Lung (tissue), 12 donors: Measurements from ENCODE around the gene RAP1GDS1. TPM values are rescaled to one million over a fixed set of nuclear protein-coding genes. Genes with fewer than 3 reads are reported as not detected.
"Not testable (repeated sequence)": the region's sequence is repeated elsewhere in the genome, so short reads cannot be mapped to it uniquely, and the experiment has no call there.

ENCODE experiments used
- ATAC-seq: fragments of 200-7000 bp; cut with Tn5 transposase; one replicate; pipeline ENCODE4 v1.9.1; 2020; ENCODE audit warnings: moderate number of reproducible peaks; ENCODE audit not compliant: insufficient read depth, low FRiP score
- DNase-seq, 3 donors: peaks; one replicate each; pipeline ENCODE4 v3.0.0-alpha.2; 2013 to 2017
- H3K27ac ChIP-seq, 2 donors: one replicate each; pipeline ENCODE4 v1.5.1; 2013; ENCODE audit warnings: mild to moderate bottlenecking in 2 of 2, moderate library complexity in 2 of 2, control low read depth in 1 of 2, inconsistent platforms in 1 of 2, low read depth in 1 of 2, low read length in 1 of 2
- H3K27me3 ChIP-seq, 3 donors: one replicate each; pipeline ENCODE4 v1.5.1; 2013; ENCODE audit warnings: low read length in 2 of 3; ENCODE audit not compliant: control insufficient read depth in 3 of 3, insufficient read depth in 3 of 3
- H3K36me3 ChIP-seq, 4 donors: one replicate each; pipeline ENCODE4 v1.5.1; 2013; ENCODE audit warnings: low read length in 4 of 4, mild to moderate bottlenecking in 1 of 4, moderate library complexity in 1 of 4; ENCODE audit not compliant: control insufficient read depth in 4 of 4, insufficient read depth in 4 of 4
- H3K4me1 ChIP-seq, 5 donors: one replicate each; pipeline ENCODE4 v1.5.1; 2013; ENCODE audit warnings: low read length in 5 of 5, mild to moderate bottlenecking in 2 of 5, moderate library complexity in 1 of 5; ENCODE audit not compliant: control insufficient read depth in 5 of 5, insufficient read depth in 5 of 5
- H3K4me3 ChIP-seq: one replicate; pipeline ENCODE4 v1.5.1; 2013; ENCODE audit warnings: mild to moderate bottlenecking, control low read depth, moderate library complexity
- H3K9ac ChIP-seq, 2 donors: one replicate each; pipeline ENCODE4 v1.5.1; 2013; ENCODE audit warnings: low read length in 2 of 2, control low read depth in 1 of 2; ENCODE audit not compliant: insufficient read depth in 1 of 2
- H3K9me3 ChIP-seq, 4 donors: one replicate each; pipeline ENCODE4 v1.5.1; 2013; ENCODE audit warnings: low read length in 3 of 4, mild to moderate bottlenecking in 1 of 4, moderate library complexity in 1 of 4; ENCODE audit not compliant: control insufficient read depth in 4 of 4, insufficient read depth in 3 of 4
- CTCF ChIP-seq: IDR thresholded peaks from 2 replicates; pipeline ENCODE4 v1.5.1; 2012; ENCODE audit warnings: mild to moderate bottlenecking; ENCODE audit errors: control extremely low read depth, extremely low read depth
- WGBS, 2 donors: extraction: QIAGEN DNeasy Blood & Tissue Kit; methylation state at CpG; one replicate each; pipeline ENCODE4 v1.1.7; 2013; 5-methylcytosine and 5-hydroxymethylcytosine counted together
- polyA plus RNA-seq, 2 donors: library from polyadenylated mRNA; stranded (reverse); fragments of 200-250 nt; gene quantifications; one replicate each; pipeline ENCODE4 v1.2.1, GENCODE V29; 2013
- total RNA-seq, 2 donors: library from RNA; depleted of rRNA in 1 of 2; stranded (reverse); fragments of >200 nt in 1 of 2; gene quantifications; one replicate each; pipeline ENCODE4 v1.2.1, GENCODE V29; 2014 to 2021
- donor health status: control.
- donor health status: control.
- donor health status: Bipolar disorder and iron deficiency.
- donor health status: healthy.
- donor health status: DM: yes; HTN: yes; CAD: no.

The RAP1GDS1 gene
- total and polyA plus RNA-seq, 4 donors = 12.3 to 41.6 (median 26.5) TPM

GRCh38 chr4:98363431-98363830 is 102.2 kb downstream of the RAP1GDS1 start:
- peaks cover 0 to 3% (median 0%) of the 10 kb centered on the region in 5 donors for H3K4me1 ChIP-seq
- H3K9ac ChIP-seq = no peak overlapping the region
- H3K36me3 ChIP-seq = peaks cover 2 to 9% (median 5%) of the 10 kb centered on the region in 4 donors
- DNase-seq = no peak
- no peaks in the 10 kb centered on the region for H3K27me3 ChIP-seq
- H3K9me3 ChIP-seq = peaks cover 0 to 8% (median 2%) of the 10 kb centered on the region in 4 donors
- no peak for TF ChIP-seq CTCF
- no peak for ATAC-seq
- H3K27ac ChIP-seq = no peak overlapping the region
- no peak overlapping the region for H3K4me3 ChIP-seq

- not testable (repeated sequence) for DNase-seq
Observed at GRCh38 chr4:98366275-98366674, 105.1 kb downstream of the RAP1GDS1 start.

GRCh38 chr4:98368000-98368399 is 106.8 kb downstream of the RAP1GDS1 start:
- not testable (repeated sequence) for H3K9me3 ChIP-seq, DNase-seq, ATAC-seq, H3K4me1 ChIP-seq, H3K27me3 ChIP-seq, H3K27ac ChIP-seq, H3K9ac ChIP-seq, H3K36me3 ChIP-seq, H3K4me3 ChIP-seq
- WGBS, 2 donors = 97 to 99% methylated on average over 3 of the region's 3 CpGs

More at GRCh38 chr4:98366275-98366674, 105.1 kb downstream of the RAP1GDS1 start:
- not testable (repeated sequence) for H3K27ac ChIP-seq, H3K9ac ChIP-seq, H3K27me3 ChIP-seq, H3K9me3 ChIP-seq, H3K4me1 ChIP-seq, H3K4me3 ChIP-seq, ATAC-seq, H3K36me3 ChIP-seq
- WGBS, 2 donors = 96 to 98% methylated on average over 3 of the region's 3 CpGs

- ATAC-seq = no peak
- H3K4me3 ChIP-seq = no peak overlapping the region
Observed at GRCh38 chr4:98369322-98369721, 108.1 kb downstream of the RAP1GDS1 start.

More at GRCh38 chr4:98369322-98369721, 108.1 kb downstream of the RAP1GDS1 start:
- no peak overlapping the region for H3K9ac ChIP-seq
- H3K36me3 ChIP-seq = peaks cover 3 to 9% (median 6%) of the 10 kb centered on the region in 4 donors
- no peak overlapping the region for H3K27ac ChIP-seq
- no peak for DNase-seq
- TF ChIP-seq CTCF = no peak
- no peaks in the 10 kb centered on the region for H3K4me1 ChIP-seq
- WGBS, 2 donors = 99% methylated on average over 3 of the region's 3 CpGs
- H3K27me3 ChIP-seq = no peaks in the 10 kb centered on the region
- peaks cover 0 to 8% (median 2%) of the 10 kb centered on the region in 4 donors for H3K9me3 ChIP-seq
